ENCODE measurements around the gene TENT4B. TPM values are rescaled to one million over a fixed set of nuclear protein-coding genes. Genes with fewer than 3 reads are reported as not detected.
"Not testable (repeated sequence)": the region's sequence is repeated elsewhere in the genome, so short reads cannot be mapped to it uniquely, and the experiment has no call there.

TENT4B gene
- total RNA-seq, 8 experiments from 2014 or later: 8.4 to 19.8 (median 10.1) TPM

DNA sequence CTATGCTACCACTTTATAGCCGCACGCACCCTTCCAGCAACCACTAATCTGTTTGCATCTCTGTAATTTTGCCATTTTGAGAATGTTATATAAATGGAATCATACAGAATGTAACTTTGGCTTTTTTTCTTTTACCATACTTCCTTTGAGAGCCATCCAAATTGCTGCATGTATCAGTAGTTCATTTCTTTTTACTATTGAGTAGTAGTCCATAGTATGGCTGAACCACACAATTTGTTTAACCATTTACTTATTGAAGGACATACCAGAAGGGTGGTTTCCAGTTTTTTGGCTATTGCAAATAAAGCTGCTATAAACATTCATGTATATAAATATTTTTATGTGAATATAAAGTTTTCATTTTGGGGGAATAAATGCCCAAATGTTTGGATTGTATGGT lies 8.8 kb downstream of the TENT4B start:
- ATAC-seq (replicated peaks in 6 of 8): no peak
- WGBS, 10 experiments: 83 to 100% (median 96%) methylated on average over 2 of the region's 2 CpGs; no CpG with 5 or more reads in 4 of the 10 experiments
- in situ Hi-C loops (cut with MboI; ENCODE audit: low pct_unique_long_range_greater_than_20kb in 2 of 9, low sequenced_read_pairs in 9 of 9, unreplicated experiment in 9 of 9): no loop called here
- no peak overlapping the region for H3K27ac ChIP-seq
- no peak overlapping the region for H3K4me3 ChIP-seq
- H3K4me1 ChIP-seq (replicated peaks in 1 of 2): peaks cover under 1 to 5% of the 10 kb centered on the region in 2 donors

DNA sequence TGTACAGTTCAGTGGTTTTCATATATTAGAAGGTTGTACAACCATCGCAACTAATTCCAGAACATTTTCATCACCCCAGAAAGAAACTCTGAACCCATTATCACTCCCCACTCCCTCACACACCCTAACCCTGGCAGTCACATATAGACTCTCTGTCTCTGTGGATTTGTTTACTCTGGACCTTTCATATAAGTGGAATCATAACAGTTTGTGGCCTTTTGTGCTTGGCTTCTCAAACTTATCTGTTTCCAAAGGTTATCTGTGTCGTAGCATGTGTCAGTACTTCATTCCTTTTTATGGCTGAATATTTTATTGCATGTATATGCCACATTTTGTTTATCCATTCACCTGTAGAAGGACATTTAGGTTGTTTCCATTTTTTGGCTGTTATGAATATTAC lies 12.4 kb downstream of the TENT4B start:
- in situ Hi-C loops (cut with MboI; ENCODE audit: low pct_unique_long_range_greater_than_20kb in 2 of 9, low sequenced_read_pairs in 9 of 9, unreplicated experiment in 9 of 9): no loop called here
- 63 to 100% (median 90%) methylated on average over 1 to 2 of the region's 2 CpGs; no CpG with 5 or more reads in 1 of the 10 experiments for whole genome bisulfite sequencing, 10 experiments
- Histone ChIP-seq H3K4me3 (no peak overlapping the region), H3K4me1 (replicated peaks in 1 of 2) (peaks cover 0 to 5% of the 10 kb centered on the region in 2 donors), H3K27ac (no peak overlapping the region)
- ATAC-seq (replicated peaks in 6 of 8): no peak

- Histone ChIP-seq H3K27ac (no peak overlapping the region), H3K4me1 (replicated peaks in 1 of 2) (no peaks in the 10 kb centered on the region), H3K4me3 (no peak overlapping the region)
- WGBS, 10 experiments: 72 to 97% (median 93%) methylated on average over 3 to 9 of the region's 9 CpGs; no CpG with 5 or more reads in 1 of the 10 experiments
- peak in 4 of 8 experiments; percentile 27 to 37 (median 30) for ATAC-seq (replicated peaks in 6 of 8)
- in situ Hi-C loops (cut with MboI; ENCODE audit: low pct_unique_long_range_greater_than_20kb in 2 of 9, low sequenced_read_pairs in 9 of 9, unreplicated experiment in 9 of 9): no loop called here
These were observed 13.7 kb downstream of the TENT4B start for GRCh38 chr16:50166511-50167500.

DNA sequence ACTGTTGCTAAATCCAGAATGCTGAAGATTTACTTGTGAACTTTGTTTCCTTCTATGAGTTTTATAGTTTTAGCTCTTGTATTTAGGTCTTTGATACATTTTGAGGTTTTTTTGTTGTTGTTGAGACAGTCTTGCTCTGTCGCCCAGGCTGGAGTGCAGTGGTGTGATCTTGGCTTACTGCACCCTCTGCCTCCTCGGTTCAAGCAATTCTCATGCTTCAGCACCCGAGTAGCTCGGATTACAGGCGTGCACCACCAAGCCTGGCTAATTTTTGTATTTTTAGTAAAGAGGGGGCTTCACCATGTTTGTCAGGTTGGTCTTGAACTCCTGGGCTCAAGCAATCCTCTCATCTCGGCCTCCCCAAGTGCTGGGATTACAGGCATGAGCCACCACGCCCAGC lies 14.4 kb downstream of the TENT4B start:
- no peaks in the 10 kb centered on the region for H3K4me1 ChIP-seq (replicated peaks in 1 of 2)
- in situ Hi-C loops (cut with MboI; ENCODE audit: low pct_unique_long_range_greater_than_20kb in 2 of 9, low sequenced_read_pairs in 9 of 9, unreplicated experiment in 9 of 9): no loop called here
- WGBS, 10 experiments: 80 to 100% (median 92%) methylated on average over 1 to 6 of the region's 7 CpGs; no CpG with 5 or more reads in 2 of the 10 experiments
- no peak overlapping the region for H3K27ac ChIP-seq
- ATAC-seq (replicated peaks in 6 of 8): no peak
- H3K4me3 ChIP-seq: no peak overlapping the region

GRCh38 chr16:50169555-50170096 lies 16.5 kb downstream of the TENT4B start:
- no peak for ATAC-seq (replicated peaks in 6 of 8)
- Histone ChIP-seq H3K4me1 (replicated peaks in 1 of 2) (no peaks in the 10 kb centered on the region), H3K4me3 (no peak overlapping the region), H3K27ac (no peak overlapping the region)
- WGBS, 10 experiments: 57 to 100% (median 92%) methylated on average over 1 to 2 of the region's 2 CpGs; no CpG with 5 or more reads in 3 of the 10 experiments
- in situ Hi-C loops (cut with MboI; ENCODE audit: low pct_unique_long_range_greater_than_20kb in 2 of 9, low sequenced_read_pairs in 9 of 9, unreplicated experiment in 9 of 9): no loop called here

DNA sequence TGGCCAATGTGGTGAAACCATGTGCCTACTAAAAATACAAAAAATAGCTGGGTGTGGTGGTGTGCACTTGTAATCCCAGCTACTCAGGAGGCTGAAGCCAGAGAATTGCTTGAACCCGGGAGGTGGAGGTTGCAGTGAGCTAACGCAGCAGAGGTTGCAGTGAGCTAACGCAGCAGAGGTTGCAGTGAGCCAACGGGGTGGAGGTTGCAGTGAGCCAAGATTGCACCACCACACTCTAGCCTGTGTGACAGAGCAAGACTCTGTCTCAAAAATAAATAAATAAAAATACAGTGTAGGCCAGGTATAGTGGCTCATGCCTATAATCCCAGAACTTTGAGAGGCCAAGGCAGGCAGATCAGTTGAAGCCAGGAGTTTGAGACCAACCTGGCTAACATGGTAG lies 18.7 kb downstream of the TENT4B start:
- H3K27ac ChIP-seq; H3K4me1 ChIP-seq (replicated peaks in 1 of 2); H3K4me3 ChIP-seq; ATAC-seq (replicated peaks in 6 of 8); in situ Hi-C loops (cut with MboI; ENCODE audit: low pct_unique_long_range_greater_than_20kb in 2 of 9, low sequenced_read_pairs in 9 of 9, unreplicated experiment in 9 of 9): not testable (repeated sequence)
- 33 to 100% (median 96%) methylated on average over 1 to 4 of the region's 4 CpGs; no CpG with 5 or more reads in 6 of the 10 experiments for WGBS, 10 experiments

DNA sequence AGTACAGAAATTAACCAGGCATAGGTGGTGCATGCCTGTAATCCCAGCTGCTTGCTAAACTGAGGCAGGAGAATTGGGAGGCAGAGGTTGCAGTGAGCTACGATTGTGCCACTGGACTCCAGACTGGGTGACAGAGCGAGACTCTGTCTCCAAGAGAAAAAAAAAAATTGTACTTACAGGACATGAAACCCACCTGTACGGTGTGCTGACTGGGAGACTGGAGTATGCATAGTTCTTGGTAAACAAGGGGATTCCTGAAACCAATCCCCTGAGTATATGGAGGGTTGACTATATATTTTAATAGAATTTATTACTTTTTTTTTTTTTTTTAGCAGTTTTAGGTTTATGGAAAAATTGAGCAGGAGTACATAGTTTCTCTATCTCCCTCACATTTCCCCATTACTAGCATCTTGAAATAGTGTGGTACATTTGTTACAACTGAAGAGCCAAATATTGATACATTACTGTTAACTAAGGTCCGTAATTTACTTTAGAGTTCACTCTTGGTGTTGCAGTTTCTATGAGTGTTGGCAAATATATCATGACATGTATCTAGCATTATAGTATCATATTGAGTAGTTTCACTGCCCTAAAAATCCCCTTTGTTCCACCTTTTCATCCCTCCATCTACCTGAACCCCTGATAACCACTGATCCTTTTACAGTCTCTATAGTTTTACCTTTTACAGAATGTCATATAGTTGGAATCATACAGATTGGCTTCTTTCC lies 19.3 kb downstream of the TENT4B start:
- H3K4me3 ChIP-seq: no peak overlapping the region
- in situ Hi-C loops (cut with MboI; ENCODE audit: low pct_unique_long_range_greater_than_20kb in 2 of 9, low sequenced_read_pairs in 9 of 9, unreplicated experiment in 9 of 9): no loop called here
- H3K27ac ChIP-seq: no peak overlapping the region
- 50 to 100% (median 90%) methylated on average over 2 to 4 of the region's 4 CpGs; no CpG with 5 or more reads in 2 of the 10 experiments for WGBS, 10 experiments
- no peaks in the 10 kb centered on the region for H3K4me1 ChIP-seq (replicated peaks in 1 of 2)
- ATAC-seq (replicated peaks in 6 of 8): no peak

GRCh38 chr16:50173316-50173715 lies 20.2 kb downstream of the TENT4B start:
- 0 to 100% (median 89%) methylated on average over 1 to 5 of the region's 5 CpGs; no CpG with 5 or more reads in 2 of the 10 experiments for WGBS, 10 experiments
- in situ Hi-C loops (cut with MboI; ENCODE audit: low pct_unique_long_range_greater_than_20kb in 2 of 9, low sequenced_read_pairs in 9 of 9, unreplicated experiment in 9 of 9): no loop called here
- ATAC-seq (replicated peaks in 6 of 8): no peak
- Histone ChIP-seq H3K4me1 (replicated peaks in 1 of 2) (no peaks in the 10 kb centered on the region), H3K27ac (no peak overlapping the region), H3K4me3 (no peak overlapping the region)

DNA sequence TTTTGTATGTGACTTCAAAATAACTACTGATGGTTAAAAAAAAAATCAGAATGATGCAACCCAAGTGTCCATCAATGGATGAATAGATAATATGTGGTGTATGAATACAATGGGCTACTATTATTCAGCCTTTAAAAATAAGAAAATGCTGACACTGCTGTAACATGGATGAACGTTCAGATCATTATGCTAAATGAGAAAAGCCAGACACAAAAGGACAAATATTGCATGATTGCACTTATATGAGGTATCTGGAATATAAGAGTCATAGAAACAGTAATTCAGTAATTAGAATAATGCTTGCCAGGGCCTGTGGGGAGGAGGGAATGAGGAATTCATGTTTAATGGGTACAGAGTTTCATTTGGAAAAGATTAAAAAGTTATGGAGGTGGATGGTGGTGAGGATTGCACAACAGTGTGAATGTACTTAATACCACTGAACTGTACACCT lies 25.4 kb downstream of the TENT4B start:
- peak in 1 of 8 experiments; percentile 50 for ATAC-seq (replicated peaks in 6 of 8)
- no peak overlapping the region for H3K27ac ChIP-seq
- in situ Hi-C loops (cut with MboI; ENCODE audit: low pct_unique_long_range_greater_than_20kb in 2 of 9, low sequenced_read_pairs in 9 of 9, unreplicated experiment in 9 of 9): no loop called here
- 0 to 100% (median 78%) methylated on average over 1 of the region's 1 CpG; no CpG with 5 or more reads in 1 of the 10 experiments for WGBS, 10 experiments
- no peaks in the 10 kb centered on the region for H3K4me1 ChIP-seq (replicated peaks in 1 of 2)
- H3K4me3 ChIP-seq: no peak overlapping the region

DNA sequence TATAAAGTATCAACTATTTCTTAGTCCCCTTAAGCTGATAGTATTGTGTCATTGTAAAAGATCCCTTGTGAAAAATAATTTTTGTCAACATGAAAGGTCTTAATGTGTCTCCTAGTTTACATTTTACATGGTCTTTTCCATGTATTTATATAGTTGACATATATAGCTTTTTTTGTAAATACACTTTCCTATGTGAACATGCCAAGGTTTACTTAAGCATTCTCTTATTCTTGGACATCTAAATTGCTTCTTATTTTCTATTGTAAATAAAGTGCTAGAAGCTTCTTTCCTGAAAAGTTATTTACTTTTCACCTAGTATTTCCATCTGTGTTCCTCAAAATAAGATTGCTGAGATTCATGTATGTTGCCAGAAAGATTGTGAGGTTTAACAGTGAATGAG lies 29.3 kb downstream of the TENT4B start:
- H3K4me1 ChIP-seq (replicated peaks in 1 of 2): peaks cover 0 to 4% of the 10 kb centered on the region in 2 donors
- in situ Hi-C loops (cut with MboI; ENCODE audit: low pct_unique_long_range_greater_than_20kb in 2 of 9, low sequenced_read_pairs in 9 of 9, unreplicated experiment in 9 of 9): no loop called here
- no peak for ATAC-seq (replicated peaks in 6 of 8)
- no peak overlapping the region for H3K4me3 ChIP-seq
- H3K27ac ChIP-seq: no peak overlapping the region

GRCh38 chr16:50183316-50183715 lies 30.2 kb downstream of the TENT4B start:
- in situ Hi-C loops (cut with MboI; ENCODE audit: low pct_unique_long_range_greater_than_20kb in 2 of 9, low sequenced_read_pairs in 9 of 9, unreplicated experiment in 9 of 9): no loop called here
- H3K4me1 ChIP-seq (replicated peaks in 1 of 2): peaks cover 0 to 4% of the 10 kb centered on the region in 2 donors
- no peak overlapping the region for H3K27ac ChIP-seq
- WGBS, 10 experiments: 22 to 100% (median 94%) methylated on average over 1 to 3 of the region's 4 CpGs; no CpG with 5 or more reads in 1 of the 10 experiments
- H3K4me3 ChIP-seq: no peak overlapping the region
- no peak for ATAC-seq (replicated peaks in 6 of 8)

DNA sequence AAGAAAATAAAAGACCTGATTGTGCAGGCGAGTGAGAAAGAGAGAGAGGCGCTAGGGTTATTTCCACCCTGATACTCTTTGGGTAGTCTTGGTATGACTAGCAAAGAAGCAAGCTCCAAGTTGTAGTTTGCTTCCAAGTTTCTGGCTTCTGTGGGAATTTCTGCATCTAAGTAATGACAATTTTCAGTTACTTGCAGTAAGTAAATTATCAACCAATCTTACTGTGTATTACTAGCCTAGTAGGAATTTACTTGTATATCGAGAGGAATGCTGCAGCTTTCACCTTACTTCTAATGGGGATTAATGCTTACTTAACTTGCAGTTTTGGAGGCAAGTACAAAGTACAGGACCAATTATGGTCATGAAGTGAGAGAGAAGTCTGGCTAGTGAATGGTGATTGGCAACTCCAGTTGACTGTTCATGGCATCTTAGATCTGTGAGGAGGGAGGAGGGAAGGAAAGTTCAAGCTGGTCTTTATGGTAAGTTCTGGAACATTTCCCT lies 31.9 kb downstream of the TENT4B start:
- H3K27ac ChIP-seq: no peak overlapping the region
- no peak overlapping the region for H3K4me3 ChIP-seq
- WGBS, 10 experiments: 0 to 100% (median 100%) methylated on average over 1 to 3 of the region's 3 CpGs; no CpG with 5 or more reads in 3 of the 10 experiments
- in situ Hi-C loops (cut with MboI; ENCODE audit: low pct_unique_long_range_greater_than_20kb in 2 of 9, low sequenced_read_pairs in 9 of 9, unreplicated experiment in 9 of 9): no loop called here
- H3K4me1 ChIP-seq (replicated peaks in 1 of 2): peaks cover 0 to 4% of the 10 kb centered on the region in 2 donors
- ATAC-seq (replicated peaks in 6 of 8): no peak

Measured in motor neuron (in vitro differentiated cells).